ENCODE measurements around the gene CHRDL2.

DNA sequence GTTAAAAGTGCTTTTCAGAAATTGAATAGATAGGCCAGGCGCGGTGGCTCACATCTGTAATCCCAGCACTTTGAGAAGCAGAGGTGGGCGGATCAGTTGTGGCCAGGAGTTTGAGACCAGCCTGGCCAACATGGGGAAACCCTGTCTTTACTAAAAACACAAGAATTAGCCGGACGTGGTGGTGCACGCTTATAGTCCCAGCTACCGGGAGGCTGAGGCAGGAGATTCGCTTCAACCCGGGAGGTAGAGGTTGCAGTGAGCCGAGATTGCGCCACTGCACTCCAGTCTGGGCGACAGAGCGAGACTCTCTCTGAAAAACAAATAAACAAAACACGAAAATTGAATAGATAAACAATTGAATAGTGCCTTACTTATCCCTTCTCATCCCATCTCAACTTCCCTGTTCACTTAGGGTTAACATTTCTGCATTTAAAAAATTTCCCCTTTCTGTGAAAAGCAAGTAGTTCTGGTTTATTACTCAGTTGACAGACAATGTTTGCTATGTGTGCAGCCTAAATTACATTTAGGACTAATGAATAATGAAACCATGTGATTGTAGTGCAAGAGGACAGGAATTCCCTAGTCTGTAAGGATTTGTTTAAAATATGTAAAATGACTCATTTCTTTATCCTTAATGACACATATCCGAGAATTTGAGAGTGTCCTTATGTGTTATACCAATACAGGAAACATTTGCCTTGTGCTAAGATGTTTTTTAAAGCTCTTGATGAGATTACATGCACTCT lies 23.5 kb upstream of the CHRDL2 start:
- no peak for TF ChIP-seq EP300 (IDR thresholded peaks at IDR 0.05; ENCODE audit: low read depth)
- TF ChIP-seq, protein P1, sequence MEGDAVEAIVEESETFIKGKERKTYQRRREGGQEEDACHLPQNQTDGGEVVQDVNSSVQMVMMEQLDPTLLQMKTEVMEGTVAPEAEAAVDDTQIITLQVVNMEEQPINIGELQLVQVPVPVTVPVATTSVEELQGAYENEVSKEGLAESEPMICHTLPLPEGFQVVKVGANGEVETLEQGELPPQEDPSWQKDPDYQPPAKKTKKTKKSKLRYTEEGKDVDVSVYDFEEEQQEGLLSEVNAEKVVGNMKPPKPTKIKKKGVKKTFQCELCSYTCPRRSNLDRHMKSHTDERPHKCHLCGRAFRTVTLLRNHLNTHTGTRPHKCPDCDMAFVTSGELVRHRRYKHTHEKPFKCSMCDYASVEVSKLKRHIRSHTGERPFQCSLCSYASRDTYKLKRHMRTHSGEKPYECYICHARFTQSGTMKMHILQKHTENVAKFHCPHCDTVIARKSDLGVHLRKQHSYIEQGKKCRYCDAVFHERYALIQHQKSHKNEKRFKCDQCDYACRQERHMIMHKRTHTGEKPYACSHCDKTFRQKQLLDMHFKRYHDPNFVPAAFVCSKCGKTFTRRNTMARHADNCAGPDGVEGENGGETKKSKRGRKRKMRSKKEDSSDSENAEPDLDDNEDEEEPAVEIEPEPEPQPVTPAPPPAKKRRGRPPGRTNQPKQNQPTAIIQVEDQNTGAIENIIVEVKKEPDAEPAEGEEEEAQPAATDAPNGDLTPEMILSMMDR (IDR thresholded peaks at IDR 0.05), result no peak
- TF ChIP-seq POLR2A (IDR thresholded peaks at IDR 0.05), result no peak
